ELF-1 (cell line): ENCODE measurements around the gene GYPA.
"Not testable (repeated sequence)": the region's sequence is repeated elsewhere in the genome, so short reads cannot be mapped to it uniquely, and the experiment has no call there.

ENCODE experiments used
- DNase-seq: peaks from one replicate; pipeline ENCODE4 v3.0.0-alpha.2; 2016; ENCODE audit warnings: low read depth, low spot score

The GYPA gene

GRCh38 chr4:144129336-144129875 lies 11.1 kb downstream of the GYPA start:
- DNase-seq, result not testable (repeated sequence)

GRCh38 chr4:144128709-144129320 lies 11.7 kb downstream of the GYPA start:
- not testable (repeated sequence) for DNase-seq

- not testable (repeated sequence) for DNase-seq
Measured at GRCh38 chr4:144125109-144125508, 15.4 kb downstream of the GYPA start.

- DNase-seq, result not testable (repeated sequence)
Measured at GRCh38 chr4:144123982-144124635, 16.4 kb downstream of the GYPA start.

GRCh38 chr4:144123269-144123668 lies 17.2 kb downstream of the GYPA start:
- DNase-seq, result not testable (repeated sequence)

- not testable (repeated sequence) for DNase-seq
Measured at GRCh38 chr4:144119752-144120151, 20.8 kb downstream of the GYPA start.

GRCh38 chr4:144115519-144115918 lies 25.0 kb downstream of the GYPA start:
- DNase-seq, result no peak

- DNase-seq, result no peak
Measured at GRCh38 chr4:144113546-144113945, 27.0 kb downstream of the GYPA start.

- DNase-seq, result no peak
Measured at GRCh38 chr4:144104509-144105130, 35.9 kb downstream of the GYPA start.

- not testable (repeated sequence) for DNase-seq
Measured at GRCh38 chr4:144097776-144098175, 42.7 kb downstream of the GYPA start.

GRCh38 chr4:144093995-144094394 lies 46.5 kb downstream of the GYPA start:
- not testable (repeated sequence) for DNase-seq

GRCh38 chr4:144091181-144091580 lies 49.3 kb downstream of the GYPA start:
- not testable (repeated sequence) for DNase-seq

GRCh38 chr4:144090744-144091143 lies 49.8 kb downstream of the GYPA start:
- DNase-seq, result no peak

GRCh38 chr4:144082053-144082452 lies 58.5 kb downstream of the GYPA start:
- not testable (repeated sequence) for DNase-seq

- not testable (repeated sequence) for DNase-seq
Measured at GRCh38 chr4:144080135-144080534, 60.4 kb downstream of the GYPA start.

- DNase-seq, result not testable (repeated sequence)
Measured at GRCh38 chr4:144078746-144079145, 61.8 kb downstream of the GYPA start.

GRCh38 chr4:144061556-144061955 lies 79.0 kb downstream of the GYPA start:
- not testable (repeated sequence) for DNase-seq

GRCh38 chr4:144060234-144060859 lies 80.2 kb downstream of the GYPA start:
- not testable (repeated sequence) for DNase-seq
